Cardiac muscle cell (in vitro differentiated cells and primary cell): ENCODE results near the gene PRMT9. TPM values are rescaled to one million over a fixed set of nuclear protein-coding genes. Genes with fewer than 3 reads are reported as not detected.
A peak's percentile ranks its signal among the peaks of the same experiment; 100 is the strongest.

ENCODE experiments used
- DNase-seq, 2 donors: peaks; one replicate each; pipeline versions ENCODE4 v3.0.0 to v3.0.0-alpha.2; 2010 to 2017; ENCODE audit warnings: low read depth in 1 of 2, low spot score in 1 of 2
- H3K27ac ChIP-seq: fragments of 200-600 bp; sonication (generic); 2 replicates; pipeline ENCODE4 v1.5.1; 2016
- H3K27me3 ChIP-seq: fragments of 200-600 bp; sonication (generic); 2 replicates; pipeline ENCODE4 v1.6.0; 2016; ENCODE audit warnings: control low read depth
- H3K36me3 ChIP-seq: fragments of 200-600 bp; sonication (generic); 2 replicates; pipeline ENCODE4 v1.5.1; 2016; ENCODE audit warnings: control low read depth
- H3K4me1 ChIP-seq: fragments of 200-600 bp; sonication (generic); 2 replicates; pipeline ENCODE4 v1.8.1; 2017; ENCODE audit warnings: low read depth, mild to moderate bottlenecking, mixed run types
- H3K4me3 ChIP-seq: fragments of 200-600 bp; sonication (generic); 2 replicates; pipeline ENCODE4 v1.5.1; 2016; ENCODE audit warnings: mild to moderate bottlenecking
- H3K9me3 ChIP-seq: fragments of 200-600 bp; sonication (generic); 2 replicates; pipeline ENCODE4 v1.5.1; 2017; ENCODE audit warnings: low read depth, mild to moderate bottlenecking, control low read depth
- CTCF ChIP-seq: IDR thresholded peaks from 2 replicates; pipeline ENCODE4 v1.5.1; 2012; ENCODE audit warnings: low read depth, mild to moderate bottlenecking, low read length
- polyA plus RNA-seq: library from polyadenylated mRNA; unstranded; fragments of >200 nt; fragmentation: Nextera tagmentation; extraction: Ambion mirVana; gene quantifications from 2 replicates; pipeline ENCODE4 v1.2.1, GENCODE V29; 2016
- total RNA-seq: library from RNA; depleted of rRNA; stranded (reverse); fragments of >200 nt; gene quantifications from 2 replicates; pipeline ENCODE4 v1.2.3, GENCODE V29; 2016

PRMT9 gene
- total and polyA plus RNA-seq, 2 experiments from 2014 or later = 7.3 to 7.7 TPM

- DNase-seq = no peak
- Histone ChIP-seq H3K4me1 (peaks cover 5% of the 10 kb centered on the region), H3K36me3 (no peaks in the 10 kb centered on the region), H3K27me3 (no peaks in the 10 kb centered on the region), H3K9me3 (no peaks in the 10 kb centered on the region), H3K27ac (no peak overlapping the region), H3K4me3 (no peak overlapping the region)
- TF ChIP-seq CTCF = no peak
These were observed 76.5 kb downstream of the PRMT9 start for GRCh38 chr4:147607471-147607870.

GRCh38 chr4:147605499-147605898, 78.5 kb downstream of the PRMT9 start:
- no peak for DNase-seq
- Histone ChIP-seq H3K9me3 (no peaks in the 10 kb centered on the region), H3K27ac (no peak overlapping the region), H3K4me1 (peaks cover 5% of the 10 kb centered on the region), H3K4me3 (no peak overlapping the region), H3K36me3 (no peaks in the 10 kb centered on the region), H3K27me3 (no peaks in the 10 kb centered on the region)
- no peak for TF ChIP-seq CTCF

GRCh38 chr4:147599769-147600168, 84.2 kb downstream of the PRMT9 start:
- Histone ChIP-seq H3K9me3 (no peaks in the 10 kb centered on the region), H3K4me3 (no peak overlapping the region), H3K4me1 (peaks cover 5% of the 10 kb centered on the region), H3K27me3 (no peaks in the 10 kb centered on the region), H3K27ac (no peak overlapping the region), H3K36me3 (no peaks in the 10 kb centered on the region)
- peak in 1 of 2 donors; percentile 60 for DNase-seq
- TF ChIP-seq CTCF = no peak

- Histone ChIP-seq H3K36me3 (no peaks in the 10 kb centered on the region), H3K27ac (no peak overlapping the region), H3K4me1 (peaks cover under 1% of the 10 kb centered on the region), H3K9me3 (no peaks in the 10 kb centered on the region), H3K4me3 (no peak overlapping the region), H3K27me3 (no peaks in the 10 kb centered on the region)
- DNase-seq = no peak
- no peak for TF ChIP-seq CTCF
These were observed 84.8 kb downstream of the PRMT9 start for GRCh38 chr4:147599206-147599605.

GRCh38 chr4:147597561-147597960, 86.4 kb downstream of the PRMT9 start:
- no peak for TF ChIP-seq CTCF
- Histone ChIP-seq H3K4me3 (no peak overlapping the region), H3K27ac (no peak overlapping the region), H3K9me3 (no peaks in the 10 kb centered on the region), H3K4me1 (no peaks in the 10 kb centered on the region), H3K27me3 (no peaks in the 10 kb centered on the region), H3K36me3 (no peaks in the 10 kb centered on the region)
- DNase-seq = no peak

GRCh38 chr4:147596981-147597380, 87.0 kb downstream of the PRMT9 start:
- DNase-seq = peak in 1 of 2 donors; percentile 80
- Histone ChIP-seq H3K27me3 (no peaks in the 10 kb centered on the region), H3K27ac (no peak overlapping the region), H3K36me3 (no peaks in the 10 kb centered on the region), H3K4me3 (no peak overlapping the region), H3K9me3 (no peaks in the 10 kb centered on the region), H3K4me1 (no peaks in the 10 kb centered on the region)
- TF ChIP-seq CTCF = no peak
